Stimulated activated naive CD8-positive, alpha-beta T cell treated with anti-CD3 and anti-CD28 coated beads, Interleukin-15, amount 100 ng/mL, for 72 hours (primary cell): ENCODE measurements around the gene GJB6.
A peak's percentile ranks its signal among the peaks of the same experiment; 100 is the strongest.

Source experiments
- ATAC-seq: fragments of 150-1000 bp; cut with Tn5 transposase; 2 replicates; pipeline ENCODE4 v1.10.0; 2021; ENCODE audit warnings: mild to moderate bottlenecking, moderate library complexity
- DNase-seq, 2 donors: peaks; one replicate each; pipeline ENCODE4 v3.0.0; 2021 to 2022
- H3K27ac Mint-ChIP-seq, 2 donors: one replicate each; pipeline ENCODE4 v1.8.0; 2022; ENCODE audit warnings: mild to moderate bottlenecking in 2 of 2, mixed read lengths in 2 of 2, moderate library complexity in 2 of 2
- H3K27me3 Mint-ChIP-seq: one replicate; pipeline ENCODE4 v1.8.0; 2022; ENCODE audit warnings: mixed read lengths
- H3K4me1 Mint-ChIP-seq: one replicate; pipeline ENCODE4 v1.8.0; 2022; ENCODE audit warnings: mild to moderate bottlenecking, mixed read lengths
- H3K4me3 Mint-ChIP-seq, 2 donors: one replicate each; pipeline ENCODE4 v1.8.0; 2022; ENCODE audit warnings: mild to moderate bottlenecking in 2 of 2, mixed read lengths in 2 of 2, moderate library complexity in 1 of 2
- H3K9me3 Mint-ChIP-seq, 2 donors: one replicate each; pipeline ENCODE4 v1.8.0; 2022; ENCODE audit warnings: mixed read lengths in 2 of 2

The GJB6 gene

DNA sequence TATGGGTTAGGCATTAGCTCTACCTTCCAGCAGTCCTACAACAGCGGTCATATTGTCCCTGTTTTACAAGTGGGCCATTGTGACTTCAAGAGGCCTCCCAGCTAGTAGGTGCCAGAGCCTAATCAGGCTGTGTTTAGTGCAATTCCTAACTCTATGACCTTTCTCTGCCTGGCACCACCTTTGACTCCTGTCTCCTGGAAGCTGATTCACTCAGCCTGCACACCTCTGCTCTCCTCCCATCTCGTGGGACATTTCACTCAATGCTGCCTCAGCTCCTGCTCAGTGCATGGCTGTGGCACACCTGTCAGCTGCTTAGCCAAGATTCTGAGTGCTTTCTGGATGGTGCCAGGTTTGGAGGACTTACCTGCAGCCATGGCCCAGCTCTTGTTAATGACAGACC lies 9.5 kb upstream of the GJB6 start:
- H3K4me3 Mint-ChIP-seq = no peak overlapping the region
- ATAC-seq (no peak), DNase-seq (no peak)
- peaks cover 7% of the 10 kb centered on the region for H3K4me1 Mint-ChIP-seq
- peaks cover 0 to 14% of the 10 kb centered on the region in 2 donors for H3K9me3 Mint-ChIP-seq
- H3K27ac Mint-ChIP-seq = no peak overlapping the region
- peaks cover 12% of the 10 kb centered on the region for H3K27me3 Mint-ChIP-seq

DNA sequence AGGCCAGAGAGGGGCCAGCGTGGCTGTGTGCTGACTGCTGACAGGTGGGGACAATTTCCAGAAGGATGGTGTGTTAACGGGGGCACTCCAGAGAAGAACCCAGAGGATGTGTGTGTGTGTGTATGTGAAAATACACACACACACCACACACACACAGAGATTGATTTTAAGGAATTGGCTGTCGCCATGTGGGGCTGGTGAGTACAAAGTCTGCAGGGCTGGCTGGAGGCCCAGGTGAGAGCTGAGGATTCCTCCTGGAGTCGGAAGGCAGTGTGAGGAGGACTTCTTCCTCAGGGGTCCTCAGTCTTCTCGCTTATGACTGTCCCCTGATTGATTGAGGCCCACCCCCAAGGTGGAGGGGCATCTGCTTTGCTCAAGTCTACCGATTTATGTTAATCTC lies 7.6 kb upstream of the GJB6 start:
- Mint-ChIP-seq H3K4me1 (peaks cover 7% of the 10 kb centered on the region), H3K27me3 (peaks cover 15% of the 10 kb centered on the region), H3K27ac (no peak overlapping the region), H3K9me3 (peaks cover 0 to 13% of the 10 kb centered on the region in 2 donors), H3K4me3 (no peak overlapping the region)
- ATAC-seq = no peak
- DNase-seq = no peak

- Mint-ChIP-seq H3K4me1 (peaks cover 17% of the 10 kb centered on the region), H3K27me3 (peaks cover 25% of the 10 kb centered on the region), H3K27ac (no peak overlapping the region), H3K4me3 (peak overlapping the region; percentile 35 to 70), H3K9me3 (no peaks in the 10 kb centered on the region)
- DNase-seq = no peak
- no peak for ATAC-seq
These were observed 598 bp upstream of the GJB6 start for GRCh38 chr13:20232556-20233277.

DNA sequence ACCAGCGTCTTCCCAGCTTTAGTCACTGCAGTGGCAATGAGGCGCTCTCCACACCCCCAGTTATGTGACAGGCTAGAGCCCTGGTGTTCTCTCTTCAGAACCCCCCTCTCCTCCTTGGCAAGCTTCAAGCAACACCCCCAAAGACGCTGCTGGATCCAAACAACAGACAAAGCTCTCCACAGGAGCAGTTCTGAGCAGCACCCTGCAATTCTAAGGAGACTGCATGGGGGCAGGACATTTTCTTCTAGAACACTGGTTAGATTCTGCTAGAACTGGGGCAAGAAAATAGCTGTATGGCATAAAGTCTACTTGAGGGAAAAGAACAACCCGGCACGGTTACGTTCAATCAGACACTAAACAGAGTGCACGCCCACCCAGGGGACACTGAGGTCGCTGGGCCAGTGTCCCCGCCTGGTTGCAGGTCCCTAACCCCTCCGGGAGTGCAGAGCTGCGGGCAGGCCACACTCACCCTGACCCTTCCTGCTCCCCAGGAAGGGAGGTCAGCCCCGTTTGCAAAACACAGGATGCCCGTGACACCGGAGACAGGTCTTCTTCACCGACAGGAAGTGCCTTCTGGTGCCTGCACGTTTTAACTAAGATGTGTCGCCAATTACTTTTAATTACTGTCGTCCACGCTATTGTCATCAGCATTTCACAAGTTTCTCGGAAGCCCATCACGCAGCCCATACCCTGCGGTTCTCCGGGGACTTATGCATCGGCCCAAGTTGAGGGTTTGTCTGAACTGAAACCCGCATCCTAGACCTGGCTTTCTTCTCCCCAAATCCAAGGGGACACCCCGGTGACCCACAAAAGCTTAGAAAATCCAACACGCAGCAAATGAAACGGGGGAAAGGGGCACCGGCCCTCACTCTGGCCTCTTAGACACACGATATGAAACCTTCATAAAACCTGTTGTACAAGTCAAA lies 943 bp downstream of the GJB6 start:
- H3K9me3 Mint-ChIP-seq = no peaks in the 10 kb centered on the region
- peak; percentile 53 for ATAC-seq

GRCh38 chr13:20227730-20228129 lies 4.4 kb downstream of the GJB6 start:
- H3K4me3 Mint-ChIP-seq = no peak overlapping the region
- DNase-seq (no peak), ATAC-seq (no peak)
- peaks cover 8% of the 10 kb centered on the region for H3K27me3 Mint-ChIP-seq
- no peaks in the 10 kb centered on the region for H3K9me3 Mint-ChIP-seq
- peaks cover 15% of the 10 kb centered on the region for H3K4me1 Mint-ChIP-seq
- H3K27ac Mint-ChIP-seq = no peak overlapping the region

More for the DNA sequence above, 943 bp downstream of the GJB6 start:
- Mint-ChIP-seq H3K4me3 (peak overlapping the region; percentile 84 to 86), H3K27me3 (peaks cover 25% of the 10 kb centered on the region), H3K4me1 (peaks cover 17% of the 10 kb centered on the region), H3K27ac (peak overlapping the region; percentile 74 to 91)
- DNase-seq = peak; percentile 25 to 28

GRCh38 chr13:20227288-20227687 lies 4.8 kb downstream of the GJB6 start:
- Mint-ChIP-seq H3K27me3 (peaks cover 8% of the 10 kb centered on the region), H3K27ac (no peak overlapping the region), H3K4me1 (peaks cover 12% of the 10 kb centered on the region), H3K4me3 (no peak overlapping the region), H3K9me3 (no peaks in the 10 kb centered on the region)
- DNase-seq = no peak
- no peak for ATAC-seq

DNA sequence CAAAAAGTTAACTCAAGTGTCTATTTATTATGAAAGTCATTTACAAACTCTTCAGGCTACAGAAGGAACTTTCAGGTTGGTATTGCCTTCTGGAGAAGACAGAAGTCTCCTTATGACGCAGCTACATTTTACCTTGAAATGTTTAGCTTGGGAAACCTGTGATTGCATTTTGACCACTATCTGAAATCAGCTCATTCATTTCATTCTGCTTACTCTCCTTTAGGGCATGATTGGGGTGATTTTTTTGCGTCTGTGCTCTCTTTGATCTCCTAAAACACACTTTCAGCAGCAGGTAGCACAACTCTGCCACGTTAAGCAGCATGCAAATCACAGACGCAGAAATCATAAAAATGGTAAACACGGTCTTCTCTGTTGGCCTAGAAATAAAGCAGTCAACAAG lies 9.6 kb downstream of the GJB6 start:
- DNase-seq (no peak), ATAC-seq (no peak)
- no peaks in the 10 kb centered on the region for H3K27me3 Mint-ChIP-seq
- H3K9me3 Mint-ChIP-seq = no peaks in the 10 kb centered on the region
- H3K4me3 Mint-ChIP-seq = no peak overlapping the region
- H3K4me1 Mint-ChIP-seq = peaks cover 27% of the 10 kb centered on the region
- H3K27ac Mint-ChIP-seq = no peak overlapping the region

GRCh38 chr13:20221772-20222171 lies 10.3 kb downstream of the GJB6 start:
- Mint-ChIP-seq H3K4me3 (no peak overlapping the region), H3K27me3 (no peaks in the 10 kb centered on the region), H3K4me1 (peaks cover 27% of the 10 kb centered on the region), H3K27ac (no peak overlapping the region), H3K9me3 (no peaks in the 10 kb centered on the region)
- no peak for ATAC-seq
- no peak for DNase-seq

GRCh38 chr13:20219577-20219976 lies 12.5 kb downstream of the GJB6 start:
- DNase-seq = no peak
- H3K4me1 Mint-ChIP-seq = peaks cover 27% of the 10 kb centered on the region
- ATAC-seq = peak; percentile 92

DNA sequence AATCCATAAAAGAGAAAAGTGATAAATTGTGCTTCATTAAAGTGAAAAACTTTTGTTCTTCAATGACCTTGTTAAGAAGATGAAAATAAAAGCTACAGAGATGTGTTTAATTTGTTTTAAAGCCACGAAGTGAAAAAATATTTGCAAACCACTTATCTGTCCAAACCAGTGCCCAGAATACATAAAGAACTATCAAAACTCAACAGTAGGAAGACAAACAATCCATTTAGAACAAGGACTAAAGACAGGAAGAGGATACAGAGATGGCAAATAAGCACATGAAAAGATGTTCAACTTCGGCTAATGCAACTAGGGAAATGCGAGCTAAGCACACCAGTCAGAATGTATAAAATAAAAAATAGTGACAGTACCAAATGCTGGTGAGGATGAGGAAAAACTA lies 15.0 kb downstream of the GJB6 start:
- no peak overlapping the region for H3K27ac Mint-ChIP-seq
- peaks cover 0 to 7% of the 10 kb centered on the region in 2 donors for H3K9me3 Mint-ChIP-seq
- H3K27me3 Mint-ChIP-seq = peaks cover 3% of the 10 kb centered on the region

More at GRCh38 chr13:20219577-20219976, 12.5 kb downstream of the GJB6 start:
- Mint-ChIP-seq H3K27ac (peak overlapping the region; percentile 64 to 71), H3K27me3 (no peaks in the 10 kb centered on the region), H3K4me3 (peak overlapping the region; percentile 66), H3K9me3 (no peaks in the 10 kb centered on the region)

GRCh38 chr13:20209948-20210347 lies 22.2 kb downstream of the GJB6 start:
- no peak for ATAC-seq
- H3K4me1 Mint-ChIP-seq = peaks cover 6% of the 10 kb centered on the region
- H3K27ac Mint-ChIP-seq = no peak overlapping the region
- H3K27me3 Mint-ChIP-seq = peaks cover 27% of the 10 kb centered on the region
- no peak overlapping the region for H3K4me3 Mint-ChIP-seq
- peaks cover 0 to 7% of the 10 kb centered on the region in 2 donors for H3K9me3 Mint-ChIP-seq
- DNase-seq = no peak

More for the DNA sequence above, 15.0 kb downstream of the GJB6 start:
- Mint-ChIP-seq H3K4me3 (no peak overlapping the region), H3K4me1 (peaks cover 27% of the 10 kb centered on the region)
- ATAC-seq = no peak
- no peak for DNase-seq

DNA sequence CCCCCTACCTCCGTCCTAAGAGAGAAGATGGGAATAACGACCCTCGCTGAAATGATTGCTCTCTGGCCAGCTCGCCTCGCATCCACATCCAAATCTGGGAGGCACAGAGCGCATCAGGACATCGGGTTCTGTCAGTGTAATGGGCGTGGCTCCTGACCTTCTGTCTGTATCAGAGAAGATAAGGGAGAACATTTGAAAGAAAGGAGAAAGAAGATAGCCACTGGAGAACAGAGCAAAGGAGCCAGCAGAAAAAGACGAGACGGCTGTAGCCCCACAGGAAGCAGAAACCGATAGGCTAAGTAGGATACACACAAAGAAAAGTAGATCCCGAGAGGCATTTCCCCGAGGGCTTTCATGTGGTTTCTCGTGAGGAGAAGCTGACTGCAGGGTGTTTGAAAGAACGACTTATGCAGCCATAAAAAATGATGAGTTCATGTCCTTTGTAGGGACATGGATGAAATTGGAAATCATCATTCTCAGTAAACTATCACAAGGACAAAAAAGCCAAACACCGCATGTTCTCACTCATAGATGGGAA lies 25.4 kb downstream of the GJB6 start:
- no peak for DNase-seq
- Mint-ChIP-seq H3K4me3 (no peak overlapping the region), H3K9me3 (peaks cover 0 to 2% of the 10 kb centered on the region in 2 donors), H3K27me3 (peaks cover 20% of the 10 kb centered on the region), H3K27ac (no peak overlapping the region), H3K4me1 (peaks cover 6% of the 10 kb centered on the region)
- ATAC-seq = no peak

- peaks cover 6% of the 10 kb centered on the region for H3K4me1 Mint-ChIP-seq
- H3K4me3 Mint-ChIP-seq = no peak overlapping the region
- ATAC-seq (no peak), DNase-seq (no peak)
- peaks cover 18% of the 10 kb centered on the region for H3K27me3 Mint-ChIP-seq
- peak overlapping the region in 1 of 2 donors; percentile 61 for H3K27ac Mint-ChIP-seq
- peaks cover 0 to 4% of the 10 kb centered on the region in 2 donors for H3K9me3 Mint-ChIP-seq
These were observed 25.9 kb downstream of the GJB6 start for GRCh38 chr13:20206065-20206697.

- H3K4me3 Mint-ChIP-seq = no peak overlapping the region
- H3K27ac Mint-ChIP-seq = no peak overlapping the region
- peaks cover 0 to 4% of the 10 kb centered on the region in 2 donors for H3K9me3 Mint-ChIP-seq
- peaks cover 46% of the 10 kb centered on the region for H3K27me3 Mint-ChIP-seq
- DNase-seq (no peak), ATAC-seq (no peak)
- H3K4me1 Mint-ChIP-seq = peaks cover 23% of the 10 kb centered on the region
These were observed 33.3 kb downstream of the GJB6 start for GRCh38 chr13:20198781-20199180.

GRCh38 chr13:20197361-20197834 lies 34.7 kb downstream of the GJB6 start:
- peaks cover 0 to 4% of the 10 kb centered on the region in 2 donors for H3K9me3 Mint-ChIP-seq
- DNase-seq = peak in 1 of 2 donors; percentile 14
- peaks cover 31% of the 10 kb centered on the region for H3K4me1 Mint-ChIP-seq
- H3K27ac Mint-ChIP-seq = no peak overlapping the region
- no peak overlapping the region for H3K4me3 Mint-ChIP-seq
- peaks cover 55% of the 10 kb centered on the region for H3K27me3 Mint-ChIP-seq
- peak; percentile 49 for ATAC-seq
